ENCODE data around the gene NT5C2.

NT5C2 gene

DNA sequence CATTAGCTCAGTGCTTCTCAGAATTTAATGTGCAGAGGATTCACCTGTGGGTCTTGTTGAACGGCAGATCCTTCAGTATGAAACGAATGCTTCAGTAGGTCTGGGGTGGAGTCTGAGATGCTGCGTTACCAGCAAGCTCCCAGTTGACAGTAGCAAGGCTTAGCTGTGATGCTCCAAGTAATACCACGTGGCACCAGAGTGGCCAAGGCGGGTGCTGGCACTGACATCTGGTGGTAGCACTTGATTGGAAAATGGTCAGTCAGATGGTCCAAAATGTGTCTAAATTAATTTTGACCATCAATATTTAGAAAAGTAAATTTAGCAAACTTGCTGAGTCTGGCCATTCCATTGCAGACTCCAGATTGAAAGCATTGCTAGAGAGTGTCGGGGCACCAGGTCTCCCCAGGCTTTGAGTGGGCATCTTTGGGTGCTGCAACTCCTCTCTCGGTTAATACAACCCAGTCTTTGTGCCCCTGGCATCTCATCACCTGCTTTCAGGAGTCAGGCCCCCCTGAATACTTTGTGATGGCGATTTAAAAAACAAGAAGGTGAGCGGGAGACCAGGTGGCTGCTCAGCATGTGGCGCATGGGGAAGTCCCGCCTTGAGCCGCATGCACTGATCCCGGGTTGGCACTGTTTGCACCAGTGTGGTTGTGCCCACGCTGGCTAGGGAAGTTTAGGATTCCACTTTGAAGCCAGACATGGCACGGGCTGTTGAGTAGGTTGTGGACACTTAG, 130.1 kb downstream of the NT5C2 start:
- TF ChIP-seq, protein P1, sequence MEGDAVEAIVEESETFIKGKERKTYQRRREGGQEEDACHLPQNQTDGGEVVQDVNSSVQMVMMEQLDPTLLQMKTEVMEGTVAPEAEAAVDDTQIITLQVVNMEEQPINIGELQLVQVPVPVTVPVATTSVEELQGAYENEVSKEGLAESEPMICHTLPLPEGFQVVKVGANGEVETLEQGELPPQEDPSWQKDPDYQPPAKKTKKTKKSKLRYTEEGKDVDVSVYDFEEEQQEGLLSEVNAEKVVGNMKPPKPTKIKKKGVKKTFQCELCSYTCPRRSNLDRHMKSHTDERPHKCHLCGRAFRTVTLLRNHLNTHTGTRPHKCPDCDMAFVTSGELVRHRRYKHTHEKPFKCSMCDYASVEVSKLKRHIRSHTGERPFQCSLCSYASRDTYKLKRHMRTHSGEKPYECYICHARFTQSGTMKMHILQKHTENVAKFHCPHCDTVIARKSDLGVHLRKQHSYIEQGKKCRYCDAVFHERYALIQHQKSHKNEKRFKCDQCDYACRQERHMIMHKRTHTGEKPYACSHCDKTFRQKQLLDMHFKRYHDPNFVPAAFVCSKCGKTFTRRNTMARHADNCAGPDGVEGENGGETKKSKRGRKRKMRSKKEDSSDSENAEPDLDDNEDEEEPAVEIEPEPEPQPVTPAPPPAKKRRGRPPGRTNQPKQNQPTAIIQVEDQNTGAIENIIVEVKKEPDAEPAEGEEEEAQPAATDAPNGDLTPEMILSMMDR (conservative IDR thresholded peaks at IDR 0.05; ENCODE audit: control insufficient read depth, insufficient read depth, low read depth, low read length), result no peak
- DNase-seq (ENCODE audit: low read depth), result no peak
- H3K4me3 ChIP-seq (ENCODE audit: control insufficient read depth, low read depth, low read length), result no peak overlapping the region

DNA sequence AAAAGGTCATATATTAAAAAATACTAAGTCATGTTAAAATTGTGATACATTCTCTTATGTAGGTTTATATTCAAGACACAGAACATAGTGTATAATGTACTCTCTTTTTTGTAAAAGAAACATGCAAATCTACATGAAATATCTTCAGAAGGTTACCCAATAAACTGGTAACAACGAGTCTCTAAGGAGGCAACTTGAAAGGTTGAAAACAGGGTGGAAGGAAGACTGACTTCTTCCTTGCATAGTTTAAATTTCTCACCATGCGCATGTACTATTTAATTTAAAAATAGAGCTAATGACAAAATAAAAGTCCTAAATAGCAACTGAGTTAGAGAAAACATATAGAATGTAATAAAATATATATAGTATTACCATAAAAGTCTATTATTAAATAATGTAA, 132.5 kb downstream of the NT5C2 start:
- TF ChIP-seq, protein P1 (conservative IDR thresholded peaks at IDR 0.05; ENCODE audit: control insufficient read depth, insufficient read depth, low read depth, low read length), result no peak
- H3K4me3 ChIP-seq (ENCODE audit: control insufficient read depth, low read depth, low read length), result no peak overlapping the region
- no peak for DNase-seq (ENCODE audit: low read depth)

DNA sequence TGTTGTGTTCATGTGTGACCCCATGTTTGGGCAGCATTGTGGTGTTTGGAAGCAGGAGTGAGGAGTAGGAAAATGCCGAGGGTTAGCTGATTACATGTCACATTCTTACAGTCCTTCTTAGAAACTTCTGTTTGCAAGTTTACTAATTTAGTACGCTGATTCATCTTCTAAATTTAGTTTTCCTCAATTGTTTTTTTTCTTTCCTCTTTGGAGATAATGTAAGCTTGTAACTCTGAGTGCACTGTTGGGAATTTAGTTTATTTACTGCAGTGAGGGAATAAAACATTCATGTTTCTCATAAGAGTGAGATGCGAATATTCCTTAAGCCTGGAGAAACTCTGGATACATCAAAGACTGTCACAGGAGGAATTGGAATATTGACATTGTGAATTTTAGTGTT, 135.0 kb downstream of the NT5C2 start:
- DNase-seq (ENCODE audit: low read depth), result no peak
- TF ChIP-seq, protein P1 (conservative IDR thresholded peaks at IDR 0.05; ENCODE audit: control insufficient read depth, insufficient read depth, low read depth, low read length), result no peak
- no peak overlapping the region for H3K4me3 ChIP-seq (ENCODE audit: control insufficient read depth, low read depth, low read length)

DNA sequence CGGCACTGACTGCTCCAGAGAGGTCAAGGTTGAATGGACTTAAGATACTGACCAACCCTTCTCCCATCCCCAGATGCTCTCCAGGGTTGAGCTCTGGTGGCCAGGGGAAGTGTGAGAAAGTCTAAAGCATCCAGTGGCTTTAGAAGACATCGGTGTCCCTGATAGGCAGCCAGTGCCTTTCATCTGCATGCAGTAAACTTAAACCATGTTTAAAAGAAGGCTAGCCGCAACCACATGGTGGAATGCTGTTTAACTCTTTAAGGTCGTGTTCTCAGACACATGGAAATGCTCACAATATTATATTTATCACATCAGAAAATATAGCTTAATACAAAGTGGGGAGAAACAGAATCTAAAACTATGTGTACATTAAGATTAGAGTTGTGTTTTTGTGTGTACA, 138.0 kb downstream of the NT5C2 start:
- DNase-seq (ENCODE audit: low read depth), result no peak
- H3K4me3 ChIP-seq (ENCODE audit: control insufficient read depth, low read depth, low read length), result no peak overlapping the region
- TF ChIP-seq, protein P1 (conservative IDR thresholded peaks at IDR 0.05; ENCODE audit: control insufficient read depth, insufficient read depth, low read depth, low read length), result no peak

DNA sequence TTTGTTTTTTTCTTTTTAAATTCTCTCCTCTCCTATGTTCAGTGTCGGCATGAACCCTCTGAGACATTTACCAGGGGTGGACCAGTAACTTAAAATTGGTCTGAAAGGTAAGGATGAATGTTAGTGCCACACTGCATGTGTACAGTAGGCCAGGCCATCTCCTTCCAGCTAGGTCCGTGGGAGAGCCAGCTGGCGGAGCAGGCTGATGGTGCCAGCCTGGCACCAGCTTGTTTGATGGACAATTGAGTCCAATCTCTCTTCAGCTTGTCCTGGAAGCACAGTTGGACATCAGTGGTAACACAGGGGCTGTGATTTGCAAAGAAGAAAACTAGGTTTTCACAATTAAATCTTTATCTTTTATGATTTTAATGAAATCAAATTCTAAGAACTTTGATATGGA, 138.5 kb downstream of the NT5C2 start:
- TF ChIP-seq, protein P1 (conservative IDR thresholded peaks at IDR 0.05; ENCODE audit: control insufficient read depth, insufficient read depth, low read depth, low read length), result no peak
- H3K4me3 ChIP-seq (ENCODE audit: control insufficient read depth, low read depth, low read length), result no peak overlapping the region
- no peak for DNase-seq (ENCODE audit: low read depth)

DNA sequence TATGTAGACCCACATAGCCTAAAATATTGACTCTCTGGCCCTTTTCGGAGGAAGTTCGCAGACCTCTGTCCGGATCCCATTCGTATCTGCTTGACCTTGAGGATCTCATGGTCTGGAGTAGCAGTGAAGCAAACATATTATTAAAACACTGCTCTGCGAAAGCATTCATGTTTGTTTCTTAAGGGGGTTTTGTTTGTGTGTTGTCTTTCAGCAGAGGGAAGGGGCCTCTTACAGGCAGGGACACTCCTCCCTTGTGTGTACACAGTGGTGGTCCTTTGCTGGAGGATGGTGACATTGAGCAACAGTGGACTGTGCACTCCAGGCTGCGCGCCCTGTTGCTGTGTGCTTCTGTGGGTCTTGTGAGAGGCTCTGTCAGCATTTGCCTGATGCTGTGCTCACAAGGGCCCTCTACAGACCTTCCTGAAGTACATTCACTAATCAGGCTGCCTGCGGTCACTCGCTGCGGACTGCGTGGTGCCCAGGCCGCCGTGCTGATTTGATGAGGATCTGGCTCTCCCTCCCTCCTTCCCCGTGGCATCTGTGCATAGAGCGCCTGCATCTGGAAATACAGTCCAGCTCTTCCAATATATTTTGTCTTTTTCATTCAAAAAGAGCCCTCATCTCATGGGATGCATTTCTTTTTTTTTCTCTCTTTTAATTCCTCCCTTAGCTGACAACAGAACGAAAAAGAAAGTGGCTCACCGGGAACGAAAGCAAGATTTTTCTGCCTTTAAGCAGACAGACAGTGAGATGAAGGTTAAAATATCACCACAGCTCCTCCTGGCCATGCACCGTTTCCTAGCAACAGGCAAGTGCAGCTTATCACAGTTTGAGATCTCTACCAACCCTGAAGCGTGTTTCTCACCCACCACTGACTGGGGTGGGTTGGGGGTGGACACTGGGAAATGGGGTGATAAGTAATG, 139.2 kb downstream of the NT5C2 start:
- peak; percentile 81 for DNase-seq (ENCODE audit: low read depth)
- TF ChIP-seq, protein P1 (conservative IDR thresholded peaks at IDR 0.05; ENCODE audit: control insufficient read depth, insufficient read depth, low read depth, low read length), result peak; percentile 59
- H3K4me3 ChIP-seq (ENCODE audit: control insufficient read depth, low read depth, low read length), result peak overlapping the region; percentile 16
